Frontal cortex (tissue), 4 donors: ENCODE results near the gene TRUB1. TPM values are rescaled to one million over a fixed set of nuclear protein-coding genes. Genes with fewer than 3 reads are reported as not detected.

Experiments used
- DNase-seq, 2 donors: peaks; one replicate each; pipeline ENCODE4 v3.0.0; 2012; ENCODE audit warnings: low spot score in 2 of 2
- FAIRE-seq: peaks from 2 replicates; lab custom pipeline; 2012; peaks lifted over from hg19 to GRCh38; lab: Jason Lieb, UNC
- total RNA-seq: library from RNA; depleted of rRNA; stranded (reverse); fragments of >200 nt; gene quantifications from one replicate; pipeline ENCODE4 v1.2.3, GENCODE V29; 2014
- donor health status: control.
- donor health status: control.
- donor health status: control.

TRUB1 gene
- total RNA-seq, 1 donor from 2014 or later = 68.5 TPM

DNA sequence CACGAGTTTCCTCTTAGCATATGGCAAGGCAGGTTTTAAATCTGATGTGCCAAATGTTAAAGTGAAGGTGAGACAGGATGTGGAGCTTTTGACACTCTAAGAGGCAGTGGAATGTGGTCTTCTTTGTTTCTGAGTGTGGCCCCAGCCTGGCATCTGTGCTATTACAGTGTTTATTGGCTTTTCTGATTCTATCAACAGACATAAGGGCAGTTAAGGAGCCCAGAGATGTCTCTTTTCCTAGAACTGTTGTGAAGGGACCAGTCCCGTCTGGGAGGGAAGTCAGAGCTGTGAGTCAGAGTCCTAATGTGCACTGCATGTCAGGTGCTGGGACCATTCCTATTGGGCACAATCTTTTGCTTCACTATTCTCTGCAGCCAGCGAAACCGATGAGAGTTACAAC is 32.5 kb downstream of the TRUB1 start:
- FAIRE-seq (no peak), DNase-seq (no peak)

DNA sequence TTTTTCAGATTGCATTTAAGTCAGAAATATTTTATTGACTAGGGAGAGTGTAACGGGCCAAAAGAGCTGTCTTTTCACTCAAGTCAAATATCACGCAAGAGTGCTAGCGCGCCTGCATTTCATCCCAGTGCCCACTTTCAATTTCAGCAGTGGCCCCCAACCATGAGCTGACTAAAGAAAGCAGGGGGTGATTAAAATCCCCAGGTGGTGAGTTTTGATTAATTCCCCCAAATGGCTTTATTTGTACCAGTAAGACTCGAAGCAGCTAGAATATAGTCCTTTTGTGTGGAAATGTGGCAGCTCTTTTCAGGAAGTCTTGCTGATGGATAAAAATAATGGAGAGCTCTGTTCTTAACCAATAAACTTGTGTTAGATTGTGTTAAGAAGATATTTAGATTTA is 35.3 kb downstream of the TRUB1 start:
- DNase-seq (no peak), FAIRE-seq (no peak)

DNA sequence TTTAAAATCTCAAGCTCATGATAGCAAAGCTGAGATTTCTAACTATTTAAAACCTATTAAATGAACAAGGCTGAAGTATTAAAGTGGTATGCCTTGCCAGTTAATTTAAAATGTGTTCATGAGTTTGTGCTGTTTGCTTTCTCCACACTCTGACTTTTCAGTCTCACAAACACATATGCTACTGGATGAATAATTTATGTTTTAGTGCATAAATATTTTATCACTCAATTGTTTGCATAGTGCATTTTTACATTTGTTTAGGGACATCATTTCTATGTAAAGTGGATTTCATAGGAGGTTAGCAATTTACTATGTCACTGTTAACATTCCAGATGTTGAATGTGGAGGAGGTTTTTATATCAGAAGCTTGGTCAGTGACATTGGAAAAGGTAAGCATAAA is 36.0 kb downstream of the TRUB1 start:
- DNase-seq (no peak), FAIRE-seq (no peak)

DNA sequence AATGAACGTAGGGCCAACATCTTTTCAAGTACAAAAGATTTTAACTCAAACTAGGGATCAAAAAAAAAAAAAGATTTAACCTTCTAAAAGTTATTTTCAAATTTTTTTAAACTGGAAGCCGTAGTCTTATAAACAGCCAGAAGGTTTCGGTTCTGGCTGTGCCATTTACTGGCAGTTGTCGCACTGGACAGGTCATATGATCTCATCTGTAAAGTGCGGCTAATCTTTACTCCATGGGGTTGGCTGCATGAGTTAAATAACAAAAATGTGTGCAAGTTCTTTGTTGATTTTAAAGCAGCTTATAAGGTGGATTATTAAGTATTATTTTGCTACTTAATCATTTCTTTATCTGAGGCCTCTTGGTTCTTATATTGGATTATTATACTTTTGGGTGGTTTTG is 36.6 kb downstream of the TRUB1 start:
- no peak for DNase-seq
- no peak for FAIRE-seq

GRCh38 chr10:114975091-114975490 is 37.1 kb downstream of the TRUB1 start:
- no peak for DNase-seq
- FAIRE-seq = no peak

- FAIRE-seq (peak; percentile 64), DNase-seq (no peak)
Observed at GRCh38 chr10:114982989-114983388, 45.0 kb downstream of the TRUB1 start.

GRCh38 chr10:114987995-114988394 is 50.0 kb downstream of the TRUB1 start:
- no peak for FAIRE-seq
- no peak for DNase-seq

- FAIRE-seq (no peak), DNase-seq (no peak)
Observed at GRCh38 chr10:114990586-114990985, 52.6 kb downstream of the TRUB1 start.

DNA sequence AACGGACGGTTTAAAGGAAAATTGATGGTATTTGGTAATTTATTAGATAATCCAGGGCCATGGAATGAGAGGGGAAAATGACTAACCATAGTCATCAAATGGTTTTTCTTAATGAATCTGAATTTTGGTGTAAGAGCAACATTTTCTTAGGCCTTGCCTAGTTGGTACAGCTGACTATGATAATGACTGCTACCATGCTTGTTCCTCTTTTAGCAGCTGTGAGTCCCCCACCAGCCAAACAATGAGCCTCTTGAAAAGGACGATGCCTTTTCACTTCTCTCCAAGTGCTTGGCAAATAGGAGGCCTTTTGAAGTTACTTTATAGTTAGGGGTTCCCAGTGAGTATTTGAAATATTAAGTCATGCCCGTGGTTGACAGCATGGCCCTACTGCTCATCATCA is 53.0 kb downstream of the TRUB1 start:
- FAIRE-seq = no peak
- DNase-seq = no peak

- DNase-seq = no peak
Observed at GRCh38 chr10:114992189-114992775, 54.3 kb downstream of the TRUB1 start.

GRCh38 chr10:114995468-114996247 is 57.7 kb downstream of the TRUB1 start:
- FAIRE-seq (no peak), DNase-seq (no peak)

More at GRCh38 chr10:114992189-114992775, 54.3 kb downstream of the TRUB1 start:
- FAIRE-seq = no peak

DNA sequence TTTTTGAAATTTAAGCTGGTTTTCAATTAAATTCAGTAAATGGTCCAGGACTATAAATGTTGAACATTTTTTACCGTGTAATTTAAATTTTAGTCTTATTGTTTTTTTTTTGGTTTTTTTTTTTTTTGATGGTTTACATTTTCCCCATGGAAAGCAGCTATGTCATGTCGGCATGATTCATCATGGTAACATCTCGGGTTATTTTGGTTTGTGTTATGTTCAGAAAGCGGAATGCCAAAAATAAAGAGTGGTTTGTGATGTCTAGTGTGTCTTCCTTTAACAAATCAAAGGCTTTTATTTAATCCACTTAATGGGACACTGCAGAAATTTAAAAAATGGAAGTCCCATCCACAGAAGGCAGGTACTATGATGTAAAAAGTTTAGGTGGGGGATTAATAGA is 58.5 kb downstream of the TRUB1 start:
- DNase-seq (no peak), FAIRE-seq (no peak)

- FAIRE-seq = no peak
- no peak for DNase-seq
Observed at GRCh38 chr10:114998993-114999392, 61.0 kb downstream of the TRUB1 start.

DNA sequence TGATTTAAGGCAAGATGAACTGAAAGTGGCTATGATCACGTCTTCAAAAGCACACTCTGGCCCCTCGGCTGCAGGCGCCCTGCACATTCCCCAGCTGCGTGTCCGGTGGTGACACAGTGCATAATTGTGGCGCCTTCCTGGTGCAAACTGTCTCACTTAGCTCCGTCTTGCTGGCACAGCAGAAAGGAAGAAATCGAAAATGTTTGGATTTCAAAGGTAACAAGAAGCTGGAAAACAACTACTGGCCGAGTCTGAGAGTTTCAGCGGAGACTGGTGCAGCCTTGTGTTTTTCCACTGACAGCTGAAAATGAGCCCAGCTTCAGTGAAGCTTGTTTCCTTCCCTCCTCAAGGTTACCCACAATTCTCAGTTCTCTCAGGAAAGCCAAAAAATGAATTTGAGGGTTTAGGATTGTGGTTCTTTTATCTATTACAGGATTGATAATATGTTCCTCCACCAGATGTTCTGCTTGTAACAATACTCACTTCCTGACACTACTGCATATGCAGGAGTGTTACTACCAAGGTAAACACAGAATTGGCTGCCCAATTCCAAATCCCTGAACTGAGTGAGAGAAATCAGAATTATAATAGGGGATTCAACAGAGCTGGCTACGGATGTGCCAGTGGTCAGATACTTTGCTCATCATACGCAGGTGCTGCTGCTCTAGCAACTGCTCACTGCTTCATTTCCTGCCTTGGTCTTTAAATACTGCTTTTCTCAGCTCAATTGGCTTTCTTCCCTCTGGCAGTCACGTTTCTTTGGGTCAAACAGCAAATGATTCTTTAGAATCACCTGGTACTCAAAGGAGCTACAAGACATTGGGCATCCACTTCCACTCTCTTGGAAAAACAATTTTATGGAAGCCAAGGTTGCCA is 63.7 kb downstream of the TRUB1 start:
- FAIRE-seq (no peak), DNase-seq (no peak)

GRCh38 chr10:115003396-115003795 is 65.4 kb downstream of the TRUB1 start:
- FAIRE-seq (no peak), DNase-seq (no peak)

- DNase-seq (no peak), FAIRE-seq (no peak)
Observed at GRCh38 chr10:115004236-115004862, 66.4 kb downstream of the TRUB1 start.

GRCh38 chr10:115005771-115006170 is 67.8 kb downstream of the TRUB1 start:
- DNase-seq (no peak), FAIRE-seq (no peak)

DNA sequence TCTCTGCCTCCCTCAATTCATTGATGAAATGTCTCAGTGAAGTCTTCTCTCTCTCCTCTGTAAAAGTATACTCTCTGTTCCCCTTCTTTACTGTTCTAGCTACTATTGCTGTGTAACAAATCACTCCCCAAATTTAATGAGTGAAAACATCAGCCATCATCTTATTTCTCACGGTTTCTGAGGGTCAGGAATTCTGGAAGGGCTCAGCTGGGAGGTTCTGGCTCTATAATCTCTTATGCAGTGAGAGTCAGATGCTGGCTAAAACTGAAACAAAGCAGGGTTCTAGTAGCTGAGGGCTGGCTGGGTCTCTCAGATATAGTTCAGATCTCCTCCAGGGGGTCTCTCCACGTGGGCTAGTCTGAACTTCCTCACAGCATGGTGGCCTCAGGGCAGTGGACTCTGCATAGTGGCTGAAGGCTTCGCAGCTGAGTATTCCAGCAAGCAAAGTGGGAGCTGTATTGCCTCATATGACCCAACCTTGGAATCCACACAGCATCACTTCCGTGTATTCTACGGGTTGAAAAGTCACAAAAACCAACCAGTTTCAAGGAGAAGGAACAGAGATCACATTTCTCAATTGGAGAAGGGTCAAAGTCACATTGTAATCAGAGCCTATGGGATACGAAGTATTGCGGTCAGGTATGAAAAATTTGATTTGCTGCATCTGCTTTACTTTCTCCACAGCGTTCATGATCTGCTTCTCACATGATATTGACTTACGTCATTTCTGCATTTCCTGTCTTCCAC is 80.4 kb downstream of the TRUB1 start:
- FAIRE-seq (no peak), DNase-seq (no peak)

DNA sequence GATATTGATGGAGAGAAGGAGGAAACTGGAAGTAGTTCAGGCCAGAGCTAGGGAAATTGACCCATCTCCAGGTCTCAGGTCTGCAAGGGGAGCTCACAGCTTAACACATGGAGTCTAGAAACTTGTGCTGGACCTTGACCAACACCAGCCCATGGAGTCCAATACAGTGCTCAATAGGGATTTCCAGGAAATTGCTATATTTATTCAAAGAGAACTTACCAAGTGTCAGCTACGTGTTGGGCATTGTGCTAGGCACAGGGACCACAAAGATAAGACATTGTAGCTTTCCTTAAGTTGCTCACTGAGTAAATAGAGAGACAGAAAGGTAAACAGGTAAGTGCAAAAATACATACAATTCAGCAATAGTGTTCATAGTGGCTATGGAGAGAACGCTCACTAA is 82.5 kb downstream of the TRUB1 start:
- FAIRE-seq (no peak), DNase-seq (no peak)

GRCh38 chr10:115022733-115023132 is 84.7 kb downstream of the TRUB1 start:
- no peak for FAIRE-seq
- no peak for DNase-seq
